ENCODE data around the gene GRIA1.

The GRIA1 gene

GRCh38 chr5:153508700-153509099 is 18.2 kb downstream of the GRIA1 start:
- no peak overlapping the region for H3K4me3 ChIP-seq (ENCODE audit: low read depth, low read length)
- in situ Hi-C loops (cut with HindIII; ENCODE audit: low sequenced_read_pairs): no loop called here
- TF ChIP-seq, protein P1, sequence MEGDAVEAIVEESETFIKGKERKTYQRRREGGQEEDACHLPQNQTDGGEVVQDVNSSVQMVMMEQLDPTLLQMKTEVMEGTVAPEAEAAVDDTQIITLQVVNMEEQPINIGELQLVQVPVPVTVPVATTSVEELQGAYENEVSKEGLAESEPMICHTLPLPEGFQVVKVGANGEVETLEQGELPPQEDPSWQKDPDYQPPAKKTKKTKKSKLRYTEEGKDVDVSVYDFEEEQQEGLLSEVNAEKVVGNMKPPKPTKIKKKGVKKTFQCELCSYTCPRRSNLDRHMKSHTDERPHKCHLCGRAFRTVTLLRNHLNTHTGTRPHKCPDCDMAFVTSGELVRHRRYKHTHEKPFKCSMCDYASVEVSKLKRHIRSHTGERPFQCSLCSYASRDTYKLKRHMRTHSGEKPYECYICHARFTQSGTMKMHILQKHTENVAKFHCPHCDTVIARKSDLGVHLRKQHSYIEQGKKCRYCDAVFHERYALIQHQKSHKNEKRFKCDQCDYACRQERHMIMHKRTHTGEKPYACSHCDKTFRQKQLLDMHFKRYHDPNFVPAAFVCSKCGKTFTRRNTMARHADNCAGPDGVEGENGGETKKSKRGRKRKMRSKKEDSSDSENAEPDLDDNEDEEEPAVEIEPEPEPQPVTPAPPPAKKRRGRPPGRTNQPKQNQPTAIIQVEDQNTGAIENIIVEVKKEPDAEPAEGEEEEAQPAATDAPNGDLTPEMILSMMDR (IDR thresholded peaks at IDR 0.05; ENCODE audit: low read depth, low read length): no peak
- no peak for DNase-seq (ENCODE audit: low read depth, low spot score)

DNA sequence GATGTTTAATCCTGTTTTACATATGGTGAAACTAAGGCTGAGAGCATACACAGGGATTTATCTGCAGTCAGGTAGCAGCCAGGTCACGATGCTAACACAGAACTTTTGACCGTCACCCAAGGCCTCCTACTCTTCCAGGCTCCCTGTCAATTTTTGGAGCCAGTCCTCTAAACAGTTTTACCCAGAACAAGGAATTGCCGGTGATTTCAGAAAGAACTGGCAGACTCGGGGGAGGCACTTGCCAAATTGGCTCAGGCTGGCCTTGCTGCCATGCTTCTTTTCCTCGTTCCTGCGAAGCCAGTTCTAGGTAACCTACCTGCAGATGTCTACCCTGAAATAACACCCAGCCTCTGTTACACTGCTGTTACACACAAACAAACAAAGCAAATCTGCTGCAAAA is 21.2 kb downstream of the GRIA1 start:
- DNase-seq (ENCODE audit: low read depth, low spot score): no peak
- in situ Hi-C loops (cut with HindIII; ENCODE audit: low sequenced_read_pairs): no loop called here
- H3K4me3 ChIP-seq (ENCODE audit: low read depth, low read length): no peak overlapping the region
- TF ChIP-seq, protein P1 (IDR thresholded peaks at IDR 0.05; ENCODE audit: low read depth, low read length): no peak

DNA sequence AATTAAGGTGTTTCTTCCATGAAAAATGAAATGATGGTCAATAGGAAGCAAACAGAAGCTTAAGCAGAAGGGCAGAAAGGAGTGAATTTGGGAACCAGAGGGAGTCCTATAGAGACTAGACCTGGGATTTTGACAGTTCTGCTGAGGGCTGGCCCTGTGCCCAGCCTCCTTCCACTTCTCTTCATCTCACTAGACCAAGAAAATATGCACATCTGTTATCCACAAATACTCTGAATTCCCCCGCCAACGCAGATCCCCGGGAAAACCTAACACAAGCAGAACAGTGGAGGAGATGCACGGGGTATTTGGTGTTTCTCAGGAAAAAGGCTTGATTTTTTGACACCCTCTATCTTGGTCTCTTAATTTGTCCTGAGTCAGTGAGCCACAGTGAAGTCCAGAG is 22.7 kb downstream of the GRIA1 start:
- TF ChIP-seq, protein P1 (IDR thresholded peaks at IDR 0.05; ENCODE audit: low read depth, low read length): no peak
- in situ Hi-C loops (cut with HindIII; ENCODE audit: low sequenced_read_pairs): no loop called here
- DNase-seq (ENCODE audit: low read depth, low spot score): no peak
- H3K4me3 ChIP-seq (ENCODE audit: low read depth, low read length): no peak overlapping the region

- no peak overlapping the region for H3K4me3 ChIP-seq (ENCODE audit: low read depth, low read length)
- TF ChIP-seq, protein P1 (IDR thresholded peaks at IDR 0.05; ENCODE audit: low read depth, low read length): no peak
- DNase-seq (ENCODE audit: low read depth, low spot score): no peak
- in situ Hi-C loops (cut with HindIII; ENCODE audit: low sequenced_read_pairs): no loop called here
Observed at GRCh38 chr5:153515301-153515700, 24.8 kb downstream of the GRIA1 start.

GRCh38 chr5:153516504-153517240 is 26.2 kb downstream of the GRIA1 start:
- DNase-seq (ENCODE audit: low read depth, low spot score): no peak
- TF ChIP-seq, protein P1 (IDR thresholded peaks at IDR 0.05; ENCODE audit: low read depth, low read length): no peak
- in situ Hi-C loops (cut with HindIII; ENCODE audit: low sequenced_read_pairs): no loop called here
- H3K4me3 ChIP-seq (ENCODE audit: low read depth, low read length): no peak overlapping the region

DNA sequence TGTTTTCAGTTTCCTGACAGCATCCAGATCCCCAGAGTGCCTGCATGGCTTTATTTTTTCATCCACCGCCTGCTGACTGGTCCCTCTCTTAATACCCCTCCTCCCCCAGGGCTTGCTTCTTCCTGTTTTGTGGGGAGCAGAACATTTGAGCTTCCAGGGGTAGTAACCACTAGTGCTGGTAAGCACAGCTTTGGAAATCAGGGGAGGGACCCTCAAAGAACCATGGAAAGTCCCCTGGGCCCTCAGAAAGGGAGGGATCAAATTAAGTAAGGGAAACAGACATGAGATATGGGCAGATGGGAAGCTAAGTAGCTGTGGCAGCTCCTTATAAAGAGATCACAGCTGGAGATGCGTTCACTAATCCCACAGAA is 26.8 kb downstream of the GRIA1 start:
- TF ChIP-seq, protein P1 (IDR thresholded peaks at IDR 0.05; ENCODE audit: low read depth, low read length): no peak
- H3K4me3 ChIP-seq (ENCODE audit: low read depth, low read length): no peak overlapping the region
- no peak for DNase-seq (ENCODE audit: low read depth, low spot score)
- in situ Hi-C loops (cut with HindIII; ENCODE audit: low sequenced_read_pairs): no loop called here

All from astrocyte of the spinal cord (primary cell).